ENCODE measurements around the gene CCT3.

CCT3 gene

GRCh38 chr1:156319664-156320063 lies 18.4 kb downstream of the CCT3 start:
- DNase-seq, result no peak

GRCh38 chr1:156316909-156317308 lies 21.2 kb downstream of the CCT3 start:
- no peak for DNase-seq

- DNase-seq, result no peak
Observed at GRCh38 chr1:156310962-156311361, 27.1 kb downstream of the CCT3 start.

GRCh38 chr1:156308078-156308477 lies 30.0 kb downstream of the CCT3 start:
- no peak for DNase-seq

GRCh38 chr1:156305215-156305614 lies 32.9 kb downstream of the CCT3 start:
- DNase-seq, result no peak

- DNase-seq, result no peak
Observed at GRCh38 chr1:156303241-156303640, 34.9 kb downstream of the CCT3 start.

GRCh38 chr1:156298852-156299357 lies 39.2 kb downstream of the CCT3 start, which contains the start of gene VHLL:
Gene VHLL (minus strand): TSS chr1:156299307. CDS start chr1:156299189, 118 bp downstream.
- DNase-seq, result no peak

GRCh38 chr1:156295391-156295947 lies 42.6 kb downstream of the CCT3 start, which contains the start of gene GLMP:
Gene GLMP (minus strand): TSS chr1:156295679. CDS start chr1:156295645, 34 bp downstream.
- DNase-seq, result peak; percentile 71

GRCh38 chr1:156293895-156294294 lies 44.2 kb downstream of the CCT3 start:
- DNase-seq, result no peak

GRCh38 chr1:156293098-156293434 lies 45.0 kb downstream of the CCT3 start:
- DNase-seq, result no peak

- DNase-seq, result peak; percentile 90
Observed at GRCh38 chr1:156291226-156292061, 46.6 kb downstream of the CCT3 start.

- DNase-seq, result no peak
Observed at GRCh38 chr1:156289857-156290256, 48.2 kb downstream of the CCT3 start.

- DNase-seq, result no peak
Observed at GRCh38 chr1:156286061-156286460, 52.0 kb downstream of the CCT3 start.

GRCh38 chr1:156285437-156285836 lies 52.7 kb downstream of the CCT3 start:
- DNase-seq, result no peak

- no peak for DNase-seq
Observed at GRCh38 chr1:156284757-156285156, 53.3 kb downstream of the CCT3 start.

- DNase-seq, result no peak
Observed at GRCh38 chr1:156284112-156284511, 54.0 kb downstream of the CCT3 start, which contains the start of gene TMEM79. Gene TMEM79 (plus strand): TSS chr1:156284325. CDS start chr1:156285227, 902 bp downstream.

- DNase-seq, result no peak
Observed at GRCh38 chr1:156283521-156283920, 54.6 kb downstream of the CCT3 start.

GRCh38 chr1:156282479-156283222 lies 55.4 kb downstream of the CCT3 start, which contains the start of gene SMG5:
Gene SMG5 (minus strand): TSS chr1:156282825. CDS start chr1:156282680, 145 bp downstream.
- peak; percentile 97 for DNase-seq

GRCh38 chr1:156281693-156282478 lies 56.2 kb downstream of the CCT3 start:
- DNase-seq, result no peak

- DNase-seq, result peak; percentile 43
Observed at GRCh38 chr1:156281281-156281680, 56.8 kb downstream of the CCT3 start.

GRCh38 chr1:156279837-156280236 lies 58.3 kb downstream of the CCT3 start:
- DNase-seq, result no peak

- DNase-seq, result no peak
Observed at GRCh38 chr1:156276966-156277381, 61.1 kb downstream of the CCT3 start.
